PC-9 (cell line): ENCODE results near the gene STK26. TPM values are rescaled to one million over a fixed set of nuclear protein-coding genes. Genes with fewer than 3 reads are reported as not detected.
"Not testable (repeated sequence)": the region's sequence is repeated elsewhere in the genome, so short reads cannot be mapped to it uniquely, and the experiment has no call there.

Source experiments
- BruUV-seq: library from RNA; stranded (reverse); fragments of 400-500 nt; replicated peaks from 2 replicates; lab custom pipeline; 2021; lab: Mats Ljungman, UMichigan
- CTCF ChIA-PET: fragments of 300-600 bp; sonication (Branson Sonifier 250); formaldehyde crosslinking; loops from one replicate; lab custom pipeline; 2022; ENCODE audit warnings: antibody characterized with exemption; lab: Charles Lee
- POLR2A ChIA-PET: fragments of 300-600 bp; sonication (Branson Sonifier 250); formaldehyde crosslinking; loops from one replicate; lab custom pipeline; 2022; ENCODE audit warnings: antibody characterized with exemption; ENCODE audit not compliant: unreplicated experiment; lab: Charles Lee
- DNase-seq, 2 experiments: peaks; one replicate each; pipeline versions ENCODE4 v3.0.0 to v3.0.0-alpha.2; 2015 to 2022; ENCODE audit warnings: mixed read lengths in 1 of 2
- H2AFZ ChIP-seq: fragments of 200-600 bp; sonication (generic); 2 replicates; pipeline ENCODE4 v1.8.1; 2017; ENCODE audit warnings: antibody characterized with exemption
- H3F3A ChIP-seq: fragments of 200-600 bp; sonication (generic); 2 replicates; pipeline ENCODE4 v1.8.1; 2017; ENCODE audit warnings: antibody characterized with exemption, mild to moderate bottlenecking, low read depth; ENCODE audit not compliant: insufficient read depth
- H3K27ac ChIP-seq: fragments of 200-600 bp; sonication (generic); 2 replicates; pipeline ENCODE4 v1.6.1; 2016; ENCODE audit warnings: mixed run types
- H3K27me3 ChIP-seq: fragments of 200-600 bp; sonication (generic); 2 replicates; pipeline ENCODE4 v1.6.1; 2016; ENCODE audit warnings: low read depth, mixed run types; ENCODE audit not compliant: insufficient read depth
- H3K36me3 ChIP-seq: fragments of 200-600 bp; sonication (generic); 2 replicates; pipeline ENCODE4 v1.6.1; 2016; ENCODE audit warnings: low read depth, mixed run types
- H3K4me1 ChIP-seq: fragments of 200-600 bp; sonication (generic); replicated peaks from 2 replicates; pipeline ENCODE4 v1.6.1; 2016; ENCODE audit warnings: mixed run types; ENCODE audit not compliant: insufficient read depth
- H3K4me2 ChIP-seq: fragments of 200-600 bp; sonication (generic); 2 replicates; pipeline ENCODE4 v1.6.1; 2017; ENCODE audit warnings: mixed run types
- H3K4me3 ChIP-seq: fragments of 200-600 bp; sonication (generic); 2 replicates; pipeline ENCODE4 v1.6.1; 2016; ENCODE audit warnings: mixed run types
- H3K79me2 ChIP-seq: fragments of 200-600 bp; sonication (generic); 2 replicates; pipeline ENCODE4 v1.6.1; 2017; ENCODE audit warnings: low read depth, mixed run types
- H3K9me2 ChIP-seq: fragments of 200-600 bp; sonication (generic); 2 replicates; pipeline ENCODE4 v1.8.1; 2017; ENCODE audit warnings: mild to moderate bottlenecking; ENCODE audit not compliant: insufficient read depth
- H3K9me3 ChIP-seq: fragments of 200-600 bp; sonication (generic); 2 replicates; pipeline ENCODE4 v1.8.1; 2016; ENCODE audit warnings: low read depth; ENCODE audit not compliant: insufficient read depth
- H4K20me1 ChIP-seq: fragments of 200-600 bp; sonication (generic); 2 replicates; pipeline ENCODE4 v1.8.1; 2017; ENCODE audit not compliant: insufficient read depth
- CTCF ChIP-seq: fragments of 200-600 bp; sonication (generic); conservative IDR thresholded peaks from 2 replicates; pipeline ENCODE4 v1.6.1; 2017; ENCODE audit warnings: mixed run types, antibody characterized with exemption, mild to moderate bottlenecking, moderate library complexity
- EZH2 ChIP-seq: fragments of 200-600 bp; sonication (generic); IDR thresholded peaks from 2 replicates; pipeline ENCODE4 v1.8.0; 2017; ENCODE audit warnings: antibody characterized with exemption, low read depth
- intact Hi-C: fragments of 100-400 bp; cut with micrococcal nuclease; formaldehyde crosslinking; loops from one replicate; pipeline ENCODE4 v1.10.0; 2022; ENCODE audit not compliant: unreplicated experiment
- total RNA-seq: library from RNA; stranded (reverse); gene quantifications from 2 replicates; pipeline ENCODE4 v1.2.3, GENCODE V29; 2021

Gene STK26
- total RNA-seq, 1 experiment from 2014 or later, result 48.4 TPM

GRCh38 chrX:132009350-132009749, 13.8 kb upstream of the STK26 start:
- Histone ChIP-seq H3K9me2 (no peaks in the 10 kb centered on the region; the same call in 1 of the 2 replicates), H3K4me1 (no peaks in the 10 kb centered on the region), H3K9me3 (no peaks in the 10 kb centered on the region), H3K4me2 (no peak overlapping the region), H4K20me1 (no peaks in the 10 kb centered on the region), H3K79me2 (no peaks in the 10 kb centered on the region), H3K4me3 (no peak overlapping the region), H3K27ac (no peak overlapping the region), H3K36me3 (no peaks in the 10 kb centered on the region), H3F3A (no peaks in the 10 kb centered on the region), H3K27me3 (no peaks in the 10 kb centered on the region), H2AFZ (no peak overlapping the region)
- CTCF ChIA-PET, result no interaction called here
- no TSS peak for BruUV-seq
- POLR2A ChIA-PET, result no interaction called here
- intact Hi-C loops, result no loop called here
- no peak for DNase-seq
- no peak for TF ChIP-seq EZH2
- TF ChIP-seq CTCF, result no peak

GRCh38 chrX:132010213-132010612, 12.9 kb upstream of the STK26 start:
- CTCF ChIA-PET, H3K27ac ChIP-seq, POLR2A ChIA-PET, BruUV-seq, H3F3A ChIP-seq, H3K27me3 ChIP-seq, H3K4me1 ChIP-seq, H3K9me2 ChIP-seq, H3K4me3 ChIP-seq, H4K20me1 ChIP-seq, H3K4me2 ChIP-seq, intact Hi-C loops, DNase-seq, H3K79me2 ChIP-seq, H2AFZ ChIP-seq, H3K9me3 ChIP-seq, H3K36me3 ChIP-seq: not testable (repeated sequence)

- H3K4me2 ChIP-seq, result no peak overlapping the region
- intact Hi-C loops, result no loop called here
- H3F3A ChIP-seq, result no peaks in the 10 kb centered on the region
- no peak overlapping the region for H2AFZ ChIP-seq
- no peak for DNase-seq
- H3K4me1 ChIP-seq, result no peaks in the 10 kb centered on the region
- H3K9me2 ChIP-seq, result no peaks in the 10 kb centered on the region
- no peaks in the 10 kb centered on the region; the same call in 1 of the 2 replicates for H3K9me3 ChIP-seq
- TF ChIP-seq CTCF (no peak), EZH2 (no peak)
- H3K4me3 ChIP-seq, result no peak overlapping the region
- no peak overlapping the region for H3K27ac ChIP-seq
- ChIA-PET CTCF (no interaction called here), POLR2A (no interaction called here)
- no peaks in the 10 kb centered on the region for H4K20me1 ChIP-seq
- H3K27me3 ChIP-seq, result no peaks in the 10 kb centered on the region
- no TSS peak for BruUV-seq
- no peaks in the 10 kb centered on the region for H3K36me3 ChIP-seq
- H3K79me2 ChIP-seq, result no peaks in the 10 kb centered on the region
Observed at GRCh38 chrX:132015875-132016274, 7.2 kb upstream of the STK26 start.
